Measurements from ENCODE around the gene PDGFC.

GRCh38 chr4:156784970-156785369, 186.6 kb downstream of the PDGFC start:
- no peak for TF ChIP-seq LEF1 (IDR thresholded peaks at IDR 0.05; ENCODE audit: borderline replicate concordance)
- no peak for TF ChIP-seq HDGF (IDR thresholded peaks at IDR 0.05; ENCODE audit: borderline replicate concordance)
- no peak for TF ChIP-seq FOXM1 (IDR thresholded peaks at IDR 0.05; ENCODE audit: borderline replicate concordance)
- TF ChIP-seq TARDBP (IDR thresholded peaks at IDR 0.05), result no peak
- TF ChIP-seq PKNOX1 (IDR thresholded peaks at IDR 0.05), result no peak
- TF ChIP-seq BHLHE40 (IDR thresholded peaks at IDR 0.05; ENCODE audit: borderline replicate concordance), result no peak
- no peak for TF ChIP-seq ZNF384 (IDR thresholded peaks at IDR 0.05)
- no peak for TF ChIP-seq FOXA1 (IDR thresholded peaks at IDR 0.05)
- no peak for TF ChIP-seq ARNT (IDR thresholded peaks at IDR 0.05)

Data from HEK293T (cell line).